ENCODE results near the gene SLC43A1.

Gene SLC43A1

DNA sequence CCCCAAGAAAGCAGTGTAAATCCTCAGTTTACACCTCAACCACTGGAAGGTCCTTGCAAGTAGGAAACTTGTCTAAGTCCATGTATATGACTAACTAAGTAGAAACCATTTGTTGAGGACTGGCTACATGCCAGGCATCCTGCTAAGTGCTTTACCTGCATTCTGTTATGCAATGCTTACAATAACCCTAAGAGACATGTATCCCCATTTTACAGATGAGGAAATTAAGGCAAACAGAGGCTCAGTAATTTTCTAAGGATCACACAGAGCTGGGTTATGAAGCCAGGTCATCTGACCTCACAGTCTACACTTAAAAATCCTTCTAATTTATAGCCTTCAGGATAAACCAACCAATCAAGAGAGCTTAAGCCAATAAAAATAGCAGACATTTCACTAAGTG lies 13.5 kb upstream of the SLC43A1 start (continued):
- TF ChIP-seq, protein P1, sequence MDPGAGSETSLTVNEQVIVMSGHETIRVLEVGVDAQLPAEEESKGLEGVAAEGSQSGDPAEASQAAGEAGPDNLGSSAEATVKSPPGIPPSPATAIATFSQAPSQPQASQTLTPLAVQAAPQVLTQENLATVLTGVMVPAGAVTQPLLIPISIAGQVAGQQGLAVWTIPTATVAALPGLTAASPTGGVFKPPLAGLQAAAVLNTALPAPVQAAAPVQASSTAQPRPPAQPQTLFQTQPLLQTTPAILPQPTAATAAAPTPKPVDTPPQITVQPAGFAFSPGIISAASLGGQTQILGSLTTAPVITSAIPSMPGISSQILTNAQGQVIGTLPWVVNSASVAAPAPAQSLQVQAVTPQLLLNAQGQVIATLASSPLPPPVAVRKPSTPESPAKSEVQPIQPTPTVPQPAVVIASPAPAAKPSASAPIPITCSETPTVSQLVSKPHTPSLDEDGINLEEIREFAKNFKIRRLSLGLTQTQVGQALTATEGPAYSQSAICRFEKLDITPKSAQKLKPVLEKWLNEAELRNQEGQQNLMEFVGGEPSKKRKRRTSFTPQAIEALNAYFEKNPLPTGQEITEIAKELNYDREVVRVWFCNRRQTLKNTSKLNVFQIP (CRISPR knock-in tag; IDR thresholded peaks at IDR 0.05; ENCODE audit: borderline replicate concordance, low read depth) = no peak
- TF ChIP-seq, protein P2, sequence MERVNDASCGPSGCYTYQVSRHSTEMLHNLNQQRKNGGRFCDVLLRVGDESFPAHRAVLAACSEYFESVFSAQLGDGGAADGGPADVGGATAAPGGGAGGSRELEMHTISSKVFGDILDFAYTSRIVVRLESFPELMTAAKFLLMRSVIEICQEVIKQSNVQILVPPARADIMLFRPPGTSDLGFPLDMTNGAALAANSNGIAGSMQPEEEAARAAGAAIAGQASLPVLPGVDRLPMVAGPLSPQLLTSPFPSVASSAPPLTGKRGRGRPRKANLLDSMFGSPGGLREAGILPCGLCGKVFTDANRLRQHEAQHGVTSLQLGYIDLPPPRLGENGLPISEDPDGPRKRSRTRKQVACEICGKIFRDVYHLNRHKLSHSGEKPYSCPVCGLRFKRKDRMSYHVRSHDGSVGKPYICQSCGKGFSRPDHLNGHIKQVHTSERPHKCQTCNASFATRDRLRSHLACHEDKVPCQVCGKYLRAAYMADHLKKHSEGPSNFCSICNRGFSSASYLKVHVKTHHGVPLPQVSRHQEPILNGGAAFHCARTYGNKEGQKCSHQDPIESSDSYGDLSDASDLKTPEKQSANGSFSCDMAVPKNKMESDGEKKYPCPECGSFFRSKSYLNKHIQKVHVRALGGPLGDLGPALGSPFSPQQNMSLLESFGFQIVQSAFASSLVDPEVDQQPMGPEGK (CRISPR knock-in tag; IDR thresholded peaks at IDR 0.05; ENCODE audit: borderline replicate concordance) = no peak

DNA sequence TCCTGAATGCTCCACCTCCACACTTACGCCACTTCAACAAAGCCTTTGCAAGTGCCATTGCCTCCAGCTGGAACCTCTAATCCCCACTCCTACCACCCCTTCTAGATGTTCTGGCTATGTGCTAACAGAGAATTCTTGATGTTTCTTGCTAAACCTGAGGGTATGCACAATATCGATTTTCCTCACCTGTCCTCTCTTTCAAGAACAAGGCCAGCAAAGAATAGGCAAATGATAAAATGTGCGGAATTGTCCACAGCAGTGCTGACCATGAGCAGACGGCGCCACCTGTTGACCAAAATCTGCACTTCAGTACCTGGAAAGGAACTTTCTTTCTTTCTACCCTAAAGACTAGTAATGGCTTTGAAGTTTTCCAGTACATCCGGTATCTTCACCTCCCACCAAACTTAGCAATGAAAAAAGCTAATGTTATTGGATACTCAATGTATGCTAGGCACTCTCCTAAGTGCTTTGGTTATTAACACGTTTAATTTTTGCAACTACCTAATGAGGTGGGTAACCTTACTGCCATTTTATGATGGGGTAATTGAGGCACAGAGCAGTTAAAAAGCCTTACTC lies 11.6 kb upstream of the SLC43A1 start:
- ATAC-seq = peak; percentile 39
- no peak for TF ChIP-seq ESRRG (CRISPR knock-in tag; IDR thresholded peaks at IDR 0.05)

DNA sequence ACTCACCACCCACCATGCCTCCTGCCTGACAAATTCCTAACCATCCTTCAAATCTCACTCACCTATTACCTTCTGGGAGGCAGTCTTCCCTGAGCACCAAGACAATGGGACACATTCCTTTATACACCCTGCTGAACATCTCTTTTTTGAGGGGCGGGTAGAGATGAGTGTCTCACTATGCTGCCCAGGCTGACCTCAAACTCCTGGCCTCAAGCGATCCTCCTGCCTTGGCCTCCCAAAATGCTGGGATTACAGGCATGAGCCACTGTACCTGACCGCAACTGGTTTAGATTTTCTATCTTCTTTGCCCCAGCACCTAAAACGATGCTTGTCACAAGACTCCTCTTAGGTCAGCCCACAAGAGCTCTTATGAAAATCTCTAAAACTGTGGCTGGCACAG lies 7.9 kb upstream of the SLC43A1 start:
- TF ChIP-seq, protein P3, sequence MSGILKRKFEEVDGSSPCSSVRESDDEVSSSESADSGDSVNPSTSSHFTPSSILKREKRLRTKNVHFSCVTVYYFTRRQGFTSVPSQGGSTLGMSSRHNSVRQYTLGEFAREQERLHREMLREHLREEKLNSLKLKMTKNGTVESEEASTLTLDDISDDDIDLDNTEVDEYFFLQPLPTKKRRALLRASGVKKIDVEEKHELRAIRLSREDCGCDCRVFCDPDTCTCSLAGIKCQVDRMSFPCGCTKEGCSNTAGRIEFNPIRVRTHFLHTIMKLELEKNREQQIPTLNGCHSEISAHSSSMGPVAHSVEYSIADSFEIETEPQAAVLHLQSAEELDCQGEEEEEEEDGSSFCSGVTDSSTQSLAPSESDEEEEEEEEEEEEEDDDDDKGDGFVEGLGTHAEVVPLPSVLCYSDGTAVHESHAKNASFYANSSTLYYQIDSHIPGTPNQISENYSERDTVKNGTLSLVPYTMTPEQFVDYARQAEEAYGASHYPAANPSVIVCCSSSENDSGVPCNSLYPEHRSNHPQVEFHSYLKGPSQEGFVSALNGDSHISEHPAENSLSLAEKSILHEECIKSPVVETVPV (CRISPR knock-in tag; IDR thresholded peaks at IDR 0.05) = no peak
- TF ChIP-seq RARB (CRISPR knock-in tag; IDR thresholded peaks at IDR 0.05) = no peak
- TF ChIP-seq, protein P4, sequence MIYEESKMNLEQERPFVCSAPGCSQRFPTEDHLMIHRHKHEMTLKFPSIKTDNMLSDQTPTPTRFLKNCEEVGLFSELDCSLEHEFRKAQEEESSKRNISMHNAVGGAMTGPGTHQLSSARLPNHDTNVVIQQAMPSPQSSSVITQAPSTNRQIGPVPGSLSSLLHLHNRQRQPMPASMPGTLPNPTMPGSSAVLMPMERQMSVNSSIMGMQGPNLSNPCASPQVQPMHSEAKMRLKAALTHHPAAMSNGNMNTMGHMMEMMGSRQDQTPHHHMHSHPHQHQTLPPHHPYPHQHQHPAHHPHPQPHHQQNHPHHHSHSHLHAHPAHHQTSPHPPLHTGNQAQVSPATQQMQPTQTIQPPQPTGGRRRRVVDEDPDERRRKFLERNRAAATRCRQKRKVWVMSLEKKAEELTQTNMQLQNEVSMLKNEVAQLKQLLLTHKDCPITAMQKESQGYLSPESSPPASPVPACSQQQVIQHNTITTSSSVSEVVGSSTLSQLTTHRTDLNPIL (CRISPR knock-in tag; IDR thresholded peaks at IDR 0.05; ENCODE audit: low read depth) = no peak
- TF ChIP-seq OSR1 (CRISPR knock-in tag; IDR thresholded peaks at IDR 0.05) = no peak
- TF ChIP-seq ZNF8 (CRISPR knock-in tag; IDR thresholded peaks at IDR 0.05) = no peak
- no peak for TF ChIP-seq PPARA (CRISPR knock-in tag; IDR thresholded peaks at IDR 0.05; ENCODE audit: borderline replicate concordance)
- TF ChIP-seq ZNF70 (CRISPR knock-in tag; IDR thresholded peaks at IDR 0.05) = no peak
- no peak for TF ChIP-seq BACH2 (CRISPR knock-in tag; IDR thresholded peaks at IDR 0.05; ENCODE audit: borderline replicate concordance)
- no peak for TF ChIP-seq TOX (CRISPR knock-in tag; IDR thresholded peaks at IDR 0.05; ENCODE audit: borderline replicate concordance)
- no peak for TF ChIP-seq ZNF565 (CRISPR knock-in tag; conservative IDR thresholded peaks at IDR 0.05; ENCODE audit: low read depth)
- no peak for TF ChIP-seq SNAI2 (CRISPR knock-in tag; IDR thresholded peaks at IDR 0.05)
- TF ChIP-seq TCF4 (CRISPR knock-in tag; IDR thresholded peaks at IDR 0.05; ENCODE audit: borderline replicate concordance) = no peak
- TF ChIP-seq ZFP30 (CRISPR knock-in tag; IDR thresholded peaks at IDR 0.05) = no peak
- TF ChIP-seq, protein P1 (CRISPR knock-in tag; IDR thresholded peaks at IDR 0.05; ENCODE audit: borderline replicate concordance, low read depth) = no peak
- TF ChIP-seq ZFP3 (CRISPR knock-in tag; IDR thresholded peaks at IDR 0.05) = no peak
- TF ChIP-seq, protein P2 (CRISPR knock-in tag; IDR thresholded peaks at IDR 0.05; ENCODE audit: borderline replicate concordance) = no peak
- TF ChIP-seq GLIS3 (CRISPR knock-in tag; IDR thresholded peaks at IDR 0.05) = no peak
- no peak for ATAC-seq

DNA sequence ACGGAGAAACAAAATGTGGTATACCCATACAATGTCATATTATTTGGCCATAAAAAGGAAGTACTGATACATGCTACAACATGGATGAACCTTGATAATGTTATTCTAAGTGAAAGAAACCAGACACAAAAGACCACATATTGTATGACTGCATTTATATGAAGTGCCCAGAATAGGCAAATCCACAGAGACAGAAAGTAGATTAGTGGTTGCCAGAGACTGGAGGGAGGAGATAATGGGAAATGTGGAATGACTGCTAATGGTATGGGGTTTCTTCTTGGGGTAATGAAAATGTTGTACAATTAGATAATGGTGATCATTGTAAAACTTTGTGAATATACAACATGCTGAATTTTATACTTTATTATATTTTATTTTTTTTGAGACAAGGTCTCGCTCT lies 5.6 kb upstream of the SLC43A1 start:
- TF ChIP-seq SNAI2 (CRISPR knock-in tag; IDR thresholded peaks at IDR 0.05) (no peak), PPARA (CRISPR knock-in tag; IDR thresholded peaks at IDR 0.05; ENCODE audit: borderline replicate concordance) (no peak), ZNF70 (CRISPR knock-in tag; IDR thresholded peaks at IDR 0.05) (no peak), TOX (CRISPR knock-in tag; IDR thresholded peaks at IDR 0.05; ENCODE audit: borderline replicate concordance) (no peak), ZNF8 (CRISPR knock-in tag; IDR thresholded peaks at IDR 0.05) (no peak), ZFP3 (CRISPR knock-in tag; IDR thresholded peaks at IDR 0.05) (no peak), OSR1 (CRISPR knock-in tag; IDR thresholded peaks at IDR 0.05) (no peak), ARNTL (CRISPR knock-in tag; IDR thresholded peaks at IDR 0.05; ENCODE audit: borderline replicate concordance, low read depth) (no peak), ZFP30 (CRISPR knock-in tag; IDR thresholded peaks at IDR 0.05) (no peak), GLIS3 (CRISPR knock-in tag; IDR thresholded peaks at IDR 0.05) (no peak)
- TF ChIP-seq, protein P3 (CRISPR knock-in tag; IDR thresholded peaks at IDR 0.05) = no peak
- ATAC-seq = no peak
